Nephron progenitor cell (in vitro differentiated cells): Measurements from ENCODE around the gene MRPS7.

ENCODE experiments used
- DNase-seq: peaks from one replicate; pipeline ENCODE4 v3.0.0; 2021
- H3K27ac Mint-ChIP-seq: 2 replicates; pipeline ENCODE4 v1.8.0; 2021; ENCODE audit warnings: mild to moderate bottlenecking, moderate library complexity, mixed read lengths
- H3K27me3 Mint-ChIP-seq: 2 replicates; pipeline ENCODE4 v1.8.0; 2021; ENCODE audit warnings: mild to moderate bottlenecking, low read depth, mixed read lengths; ENCODE audit not compliant: poor library complexity
- H3K36me3 Mint-ChIP-seq: 2 replicates; pipeline ENCODE4 v1.8.0; 2021; ENCODE audit warnings: low read depth, mixed read lengths
- H3K4me1 Mint-ChIP-seq: 2 replicates; pipeline ENCODE4 v1.8.0; 2021; ENCODE audit warnings: mixed read lengths
- H3K4me3 Mint-ChIP-seq: 2 replicates; pipeline ENCODE4 v1.8.0; 2021; ENCODE audit warnings: mild to moderate bottlenecking, moderate library complexity, mixed read lengths
- H3K9me3 Mint-ChIP-seq: 2 replicates; pipeline ENCODE4 v1.8.0; 2021; ENCODE audit warnings: mild to moderate bottlenecking, moderate library complexity, mixed read lengths
- TF ChIP-seq, protein P1 (sequence below): fragments of 200-600 bp; sonication (generic); IDR thresholded peaks from 2 replicates; pipeline ENCODE4 v1.5.0; 2021; ENCODE audit warnings: antibody characterized with exemption

The MRPS7 gene

DNA sequence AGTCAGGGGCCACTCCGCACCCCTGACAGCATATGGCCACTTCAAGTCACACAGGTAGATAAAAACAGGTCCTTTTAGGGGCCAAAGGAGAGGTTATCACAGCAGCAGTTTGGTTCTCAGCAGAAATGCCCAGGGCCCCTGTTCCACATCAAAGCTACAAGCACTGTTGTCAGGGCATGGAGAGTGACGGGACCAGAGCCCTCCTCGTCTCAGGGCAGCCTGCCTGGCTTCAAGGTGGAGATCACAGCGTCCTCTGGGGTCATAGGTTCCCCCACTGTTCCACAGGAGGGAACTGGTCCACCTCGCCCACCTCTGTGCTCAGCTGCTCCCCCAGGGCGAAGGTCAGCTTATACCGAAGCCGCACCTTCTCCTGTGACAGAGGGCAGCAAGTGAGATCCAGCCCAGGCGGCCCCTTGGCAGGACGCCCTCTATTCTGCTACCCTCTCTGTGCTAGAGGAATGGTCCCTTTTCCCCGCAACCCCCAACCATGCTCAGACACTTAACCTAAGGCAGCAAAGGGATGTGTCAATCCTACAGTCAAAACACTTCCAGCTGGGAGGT, 23.6 kb upstream of the MRPS7 start:
- Mint-ChIP-seq H3K27me3 (no peaks in the 10 kb centered on the region), H3K27ac (no peak overlapping the region), H3K36me3 (peaks cover 43% of the 10 kb centered on the region), H3K4me1 (peaks cover 15% of the 10 kb centered on the region), H3K4me3 (no peak overlapping the region), H3K9me3 (no peaks in the 10 kb centered on the region)
- TF ChIP-seq, protein P1, sequence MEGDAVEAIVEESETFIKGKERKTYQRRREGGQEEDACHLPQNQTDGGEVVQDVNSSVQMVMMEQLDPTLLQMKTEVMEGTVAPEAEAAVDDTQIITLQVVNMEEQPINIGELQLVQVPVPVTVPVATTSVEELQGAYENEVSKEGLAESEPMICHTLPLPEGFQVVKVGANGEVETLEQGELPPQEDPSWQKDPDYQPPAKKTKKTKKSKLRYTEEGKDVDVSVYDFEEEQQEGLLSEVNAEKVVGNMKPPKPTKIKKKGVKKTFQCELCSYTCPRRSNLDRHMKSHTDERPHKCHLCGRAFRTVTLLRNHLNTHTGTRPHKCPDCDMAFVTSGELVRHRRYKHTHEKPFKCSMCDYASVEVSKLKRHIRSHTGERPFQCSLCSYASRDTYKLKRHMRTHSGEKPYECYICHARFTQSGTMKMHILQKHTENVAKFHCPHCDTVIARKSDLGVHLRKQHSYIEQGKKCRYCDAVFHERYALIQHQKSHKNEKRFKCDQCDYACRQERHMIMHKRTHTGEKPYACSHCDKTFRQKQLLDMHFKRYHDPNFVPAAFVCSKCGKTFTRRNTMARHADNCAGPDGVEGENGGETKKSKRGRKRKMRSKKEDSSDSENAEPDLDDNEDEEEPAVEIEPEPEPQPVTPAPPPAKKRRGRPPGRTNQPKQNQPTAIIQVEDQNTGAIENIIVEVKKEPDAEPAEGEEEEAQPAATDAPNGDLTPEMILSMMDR, result no peak
- DNase-seq, result no peak

DNA sequence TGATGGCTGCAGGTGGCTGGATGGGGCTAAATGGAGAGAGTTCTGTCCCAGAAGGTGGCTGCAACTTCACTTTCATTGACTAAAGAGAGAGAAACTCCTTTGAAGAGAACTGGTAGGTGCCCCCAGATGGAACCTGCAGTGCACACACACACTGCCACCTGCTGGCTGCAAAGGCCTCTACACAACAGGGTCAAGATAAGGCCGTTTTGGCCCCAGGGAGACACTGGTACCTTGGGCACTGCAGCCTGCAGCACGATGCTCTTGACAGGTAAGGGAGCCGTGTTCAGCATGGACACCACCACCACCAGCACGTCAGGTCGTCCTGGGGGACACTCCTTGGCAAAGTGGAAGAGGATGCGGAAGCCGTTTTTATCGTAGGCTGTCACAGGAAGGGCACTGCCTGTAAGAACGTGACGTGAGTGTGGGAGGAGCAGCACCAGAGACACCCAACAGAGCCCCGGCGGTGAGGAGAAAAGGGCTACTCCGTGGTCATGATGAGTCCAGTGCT, 22.9 kb upstream of the MRPS7 start:
- peak overlapping the region; percentile 79 for H3K27ac Mint-ChIP-seq
- H3K4me3 Mint-ChIP-seq, result no peak overlapping the region
- TF ChIP-seq, protein P1, result peak; percentile 77
- H3K27me3 Mint-ChIP-seq, result peaks cover 2% of the 10 kb centered on the region
- peaks cover 15% of the 10 kb centered on the region for H3K4me1 Mint-ChIP-seq
- no peaks in the 10 kb centered on the region for H3K9me3 Mint-ChIP-seq
- H3K36me3 Mint-ChIP-seq, result peaks cover 45% of the 10 kb centered on the region
- DNase-seq, result peak; percentile 66

DNA sequence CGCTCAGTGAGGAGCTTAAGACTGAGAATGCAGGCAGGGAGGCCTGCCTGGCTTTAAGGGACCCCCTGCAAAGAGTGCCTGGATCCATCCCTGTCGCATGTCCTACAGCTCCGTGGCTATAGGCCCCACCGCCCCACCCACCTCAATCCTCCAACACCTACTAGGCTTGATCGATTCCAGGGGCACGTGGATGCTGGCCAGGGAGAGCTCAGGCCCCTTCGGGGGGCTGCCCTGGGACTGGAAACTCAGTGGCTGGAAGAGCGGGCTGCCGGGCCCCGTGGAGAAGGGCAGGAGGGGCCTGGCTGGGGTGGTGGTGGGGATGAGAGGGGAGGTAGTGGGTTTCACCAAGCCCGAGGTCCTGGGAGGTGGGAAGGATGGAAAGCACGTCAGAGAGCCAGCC, 22.5 kb upstream of the MRPS7 start:
- H3K27me3 Mint-ChIP-seq, result peaks cover 2% of the 10 kb centered on the region

DNA sequence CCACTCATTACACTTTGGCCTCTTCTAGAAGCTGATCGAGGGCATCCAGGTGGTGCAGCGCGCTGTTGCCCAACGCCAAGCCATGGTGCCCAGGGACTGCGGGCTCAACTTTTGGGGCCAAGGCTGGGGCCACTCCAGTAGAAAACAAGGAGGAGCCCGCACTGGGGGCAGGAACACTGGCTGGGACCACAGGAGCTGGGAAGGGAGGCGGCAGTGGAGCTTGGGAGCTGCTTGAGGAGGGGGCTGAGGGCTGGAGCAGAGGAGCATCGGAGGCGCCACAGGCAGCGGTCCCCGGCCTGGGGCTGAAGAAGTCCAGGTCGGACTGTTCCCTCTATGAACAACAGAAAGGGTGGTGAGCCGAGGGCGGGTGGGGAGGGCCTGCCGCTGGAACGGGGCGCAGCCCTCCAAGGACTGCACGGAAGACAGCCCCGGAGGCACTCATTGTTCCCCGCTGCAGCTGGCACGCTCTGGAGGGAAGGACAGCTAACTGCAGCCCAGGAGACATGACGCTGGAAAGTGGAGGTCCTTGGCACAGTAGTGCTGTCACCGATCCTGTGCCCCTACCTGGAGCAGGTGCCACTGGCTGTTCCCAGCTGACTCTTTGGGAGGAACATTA, 21.8 kb upstream of the MRPS7 start:
- Mint-ChIP-seq H3K27ac (no peak overlapping the region), H3K4me1 (peaks cover 15% of the 10 kb centered on the region), H3K4me3 (no peak overlapping the region), H3K27me3 (peaks cover 2% of the 10 kb centered on the region), H3K9me3 (no peaks in the 10 kb centered on the region), H3K36me3 (peaks cover 40% of the 10 kb centered on the region)
- TF ChIP-seq, protein P1, result no peak
- DNase-seq, result no peak

More for the DNA sequence above, 22.5 kb upstream of the MRPS7 start:
- peaks cover 43% of the 10 kb centered on the region for H3K36me3 Mint-ChIP-seq
- TF ChIP-seq, protein P1, result no peak
- H3K4me1 Mint-ChIP-seq, result peaks cover 15% of the 10 kb centered on the region
- no peak for DNase-seq
- H3K27ac Mint-ChIP-seq, result no peak overlapping the region
- H3K9me3 Mint-ChIP-seq, result no peaks in the 10 kb centered on the region
- H3K4me3 Mint-ChIP-seq, result no peak overlapping the region

DNA sequence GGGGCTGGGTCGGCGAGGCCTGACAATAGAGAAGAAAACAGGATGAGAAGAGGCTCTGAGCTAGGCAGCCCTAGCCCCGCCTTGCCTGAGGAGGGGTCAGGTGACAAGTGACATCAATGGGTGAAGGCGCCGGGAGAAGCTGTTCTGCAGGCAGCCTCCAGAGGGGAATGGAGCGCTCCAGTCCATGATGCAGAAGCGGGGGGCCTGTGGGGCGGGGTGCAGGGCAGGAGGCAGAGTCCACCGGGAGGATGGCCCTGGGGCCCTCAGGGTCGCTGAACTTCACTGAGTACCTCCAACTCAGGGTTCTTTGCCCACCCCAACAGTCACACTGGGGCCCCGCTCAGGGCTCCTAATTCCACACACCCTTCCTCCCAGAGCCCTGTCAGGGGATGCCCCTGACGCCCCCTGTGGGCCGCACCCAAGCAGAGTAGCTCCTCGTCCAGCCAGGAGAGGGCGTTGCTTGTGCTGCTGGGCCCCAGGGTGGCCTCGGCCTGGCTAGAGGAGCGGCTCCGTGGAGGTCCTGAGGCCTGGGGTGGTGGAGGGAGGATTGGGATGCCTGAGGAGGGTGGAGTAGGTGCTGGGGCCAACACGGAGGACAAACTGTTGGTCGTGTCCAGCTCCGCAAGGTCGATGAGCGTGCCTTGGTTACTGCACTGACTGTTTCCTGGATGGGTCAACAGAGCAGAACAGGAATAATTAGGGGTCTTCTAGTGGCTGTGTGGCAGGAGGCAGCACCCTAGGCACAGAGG, 21.1 kb upstream of the MRPS7 start:
- Mint-ChIP-seq H3K36me3 (peaks cover 35% of the 10 kb centered on the region), H3K4me1 (peaks cover 15% of the 10 kb centered on the region), H3K27me3 (peaks cover 2% of the 10 kb centered on the region), H3K27ac (no peak overlapping the region), H3K9me3 (no peaks in the 10 kb centered on the region), H3K4me3 (no peak overlapping the region)
- TF ChIP-seq, protein P1, result peak; percentile 53
- DNase-seq, result peak; percentile 57
